ENCODE data around the gene LCNL1.

- TF ChIP-seq CTCF (conservative IDR thresholded peaks at IDR 0.05): no peak
- no peak for TF ChIP-seq EZH2 (IDR thresholded peaks at IDR 0.05; ENCODE audit: low read depth)
Observed at GRCh38 chr9:136961279-136962065, 21.3 kb upstream of the LCNL1 start.
